GM12892 (cell line): ENCODE measurements around the gene SH2D3C.

ENCODE experiments used
- POLR2A ChIP-seq: IDR thresholded peaks from 2 replicates; pipeline ENCODE4 v1.6.1; 2011; ENCODE audit warnings: low read depth, low read length, control low read depth
- POLR2AphosphoS5 ChIP-seq: IDR thresholded peaks from 2 replicates; pipeline ENCODE4 v1.6.1; 2011; ENCODE audit warnings: low read depth, low read length, control low read depth

- TF ChIP-seq POLR2AphosphoS5, result no peak
- TF ChIP-seq POLR2A, result no peak
Observed at GRCh38 chr9:127714951-127715469, 63.5 kb downstream of the SH2D3C start.
